DND-41 (cell line): ENCODE data around the gene UNC79.

ENCODE experiments used
- CTCF ChIP-seq: IDR thresholded peaks from 2 replicates; pipeline ENCODE4 v1.5.1; 2012; ENCODE audit warnings: borderline replicate concordance, low read length, moderate library complexity, mild to moderate bottlenecking; ENCODE audit not compliant: poor library complexity, severe bottlenecking; ENCODE audit errors: extremely low read depth
- EZH2 ChIP-seq: IDR thresholded peaks from 3 replicates; pipeline ENCODE4 v1.6.1; 2012; ENCODE audit warnings: borderline replicate concordance, low read depth, mild to moderate bottlenecking, moderate library complexity, low read length, inconsistent platforms; ENCODE audit not compliant: severe bottlenecking

DNA sequence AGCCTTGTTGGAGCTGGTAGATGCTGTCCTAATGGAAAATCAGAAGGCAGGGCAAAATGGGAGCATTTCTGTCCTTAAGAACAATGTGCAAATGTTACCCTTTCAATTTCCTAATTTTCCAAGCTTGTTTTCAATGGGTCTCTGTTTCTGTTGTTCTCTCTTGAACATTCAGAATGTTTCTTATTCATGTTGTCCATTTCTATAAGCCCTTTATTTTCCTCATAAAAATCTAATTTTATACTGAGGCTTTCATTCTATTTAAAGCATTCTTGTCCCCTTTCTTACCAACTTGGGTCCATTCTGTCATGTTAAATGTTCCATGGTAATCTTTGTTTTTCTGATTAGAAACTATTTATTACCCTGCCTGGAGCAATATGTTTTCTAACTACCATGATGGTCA is 232.6 kb downstream of the UNC79 start:
- TF ChIP-seq CTCF = no peak
- no peak for TF ChIP-seq EZH2
